Adipose tissue (tissue), 3 donors: ENCODE results near the gene PADI1. TPM values are rescaled to one million over a fixed set of nuclear protein-coding genes. Genes with fewer than 3 reads are reported as not detected.

Experiments
- H3K27ac ChIP-seq: one replicate; pipeline ENCODE4 v1.5.1; 2013; ENCODE audit warnings: low read depth, low read length
- WGBS, 3 donors: extraction: QIAGEN DNeasy Blood & Tissue Kit; methylation state at CpG; one replicate each; pipeline ENCODE4 v1.1.7; 2013; 5-methylcytosine and 5-hydroxymethylcytosine counted together
- polyA plus RNA-seq, 3 donors: library from polyadenylated mRNA; stranded (reverse); fragments of 200-250 nt; gene quantifications; one replicate each; pipeline ENCODE4 v1.2.3, GENCODE V29; 2013
- donor health status: healthy with polysubstance abuse.
- donor health status: Bipolar disorder and iron deficiency.
- donor health status: healthy.

Gene PADI1
- polyA plus RNA-seq, 3 donors: 0.03 to 0.21 TPM; not detected in 1

DNA sequence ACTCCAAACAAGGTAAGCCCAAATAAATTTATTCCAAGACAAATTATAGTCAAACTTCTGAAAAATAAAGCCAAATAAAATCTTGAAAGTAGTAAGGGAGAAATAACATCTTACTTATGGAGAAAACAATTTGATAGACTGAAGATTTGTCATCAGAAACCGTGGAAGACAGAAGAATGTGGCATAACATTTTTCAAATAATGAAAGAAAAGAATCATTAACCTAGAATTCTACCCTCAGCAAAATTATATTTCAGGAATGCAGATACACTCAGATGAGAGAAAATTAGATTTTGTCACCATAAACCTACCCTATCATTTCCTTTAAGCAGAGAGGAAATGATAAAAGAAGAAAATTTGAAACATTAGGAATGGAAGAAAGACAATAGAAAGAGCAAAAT is 27.3 kb upstream of the PADI1 start:
- H3K27ac ChIP-seq: no peak overlapping the region
- WGBS, 3 donors: 28 to 71% (median 69%) methylated on average over 1 of the region's 1 CpG

DNA sequence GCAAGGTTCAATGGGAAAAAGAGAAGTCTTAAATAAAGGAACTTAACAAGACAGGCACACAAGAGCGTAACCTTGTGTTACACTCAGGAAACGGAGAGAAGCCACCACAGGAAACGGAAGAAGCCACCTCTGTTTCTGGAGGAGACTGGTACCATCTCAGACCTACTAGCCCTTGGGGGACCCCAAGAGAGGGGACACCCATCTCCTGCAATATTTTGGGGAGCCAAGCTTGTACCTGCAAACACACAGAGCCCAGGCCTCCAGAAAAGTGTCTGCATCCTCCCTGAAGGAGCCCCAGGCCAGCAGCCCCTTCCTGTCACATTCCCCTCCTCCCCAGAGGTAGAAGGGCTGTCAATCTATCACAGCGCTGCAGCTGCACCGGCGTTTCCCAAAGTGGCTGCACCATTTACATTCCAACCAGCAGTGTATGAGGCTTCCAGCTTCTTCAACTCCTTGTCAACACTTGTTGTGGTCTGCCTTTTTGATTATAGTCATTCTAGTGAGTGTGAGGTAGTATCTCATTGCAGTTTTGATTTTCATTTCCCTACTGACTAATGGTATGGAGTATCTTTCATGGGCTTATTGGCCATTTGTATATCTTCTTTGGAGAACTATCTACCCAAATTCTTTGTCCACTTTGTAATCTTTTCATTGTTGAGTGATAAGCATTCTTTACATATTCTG is 23.0 kb upstream of the PADI1 start:
- 19 to 37% (median 23%) methylated on average over 6 of the region's 6 CpGs for WGBS, 3 donors
- no peak overlapping the region for H3K27ac ChIP-seq

DNA sequence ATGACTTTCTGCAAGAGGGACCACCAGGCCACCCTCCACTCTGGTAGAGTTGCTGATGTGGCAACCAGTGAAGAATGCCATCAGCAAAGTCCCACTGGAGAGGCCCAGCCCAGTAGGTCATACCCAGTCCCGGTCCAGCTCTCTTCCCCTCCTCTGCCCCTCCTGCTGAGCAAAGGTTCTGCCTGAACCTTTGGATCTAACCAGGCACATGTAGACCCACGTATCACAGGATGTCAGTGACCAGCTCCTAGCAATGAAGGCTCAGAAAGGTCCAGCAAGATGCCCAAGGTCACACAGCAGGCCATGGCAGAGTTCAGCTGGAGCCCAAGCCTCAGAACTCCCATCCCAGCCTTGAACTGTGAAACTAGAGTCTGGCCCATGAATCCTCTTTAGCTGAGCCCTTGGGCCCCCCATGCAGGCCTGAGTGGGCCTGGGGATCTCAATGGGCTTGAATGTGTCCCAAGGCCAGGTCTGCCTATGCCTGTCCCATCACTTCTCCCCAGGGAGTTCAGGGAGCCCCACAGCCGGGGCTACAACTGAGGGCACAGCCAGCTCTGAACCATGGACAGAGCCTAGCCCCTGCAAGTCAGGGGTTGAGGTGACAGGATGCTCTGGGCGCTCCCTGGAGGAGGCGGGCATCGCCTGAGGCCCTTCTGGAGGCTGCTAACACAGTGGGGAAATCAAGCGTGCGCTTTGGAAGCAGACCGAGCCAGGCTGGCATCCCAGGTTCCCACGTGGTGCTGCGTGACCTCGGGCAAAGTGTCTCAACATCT is 21.4 kb upstream of the PADI1 start:
- no peak overlapping the region for H3K27ac ChIP-seq
- 78 to 87% (median 82%) methylated on average over 12 of the region's 12 CpGs for WGBS, 3 donors

DNA sequence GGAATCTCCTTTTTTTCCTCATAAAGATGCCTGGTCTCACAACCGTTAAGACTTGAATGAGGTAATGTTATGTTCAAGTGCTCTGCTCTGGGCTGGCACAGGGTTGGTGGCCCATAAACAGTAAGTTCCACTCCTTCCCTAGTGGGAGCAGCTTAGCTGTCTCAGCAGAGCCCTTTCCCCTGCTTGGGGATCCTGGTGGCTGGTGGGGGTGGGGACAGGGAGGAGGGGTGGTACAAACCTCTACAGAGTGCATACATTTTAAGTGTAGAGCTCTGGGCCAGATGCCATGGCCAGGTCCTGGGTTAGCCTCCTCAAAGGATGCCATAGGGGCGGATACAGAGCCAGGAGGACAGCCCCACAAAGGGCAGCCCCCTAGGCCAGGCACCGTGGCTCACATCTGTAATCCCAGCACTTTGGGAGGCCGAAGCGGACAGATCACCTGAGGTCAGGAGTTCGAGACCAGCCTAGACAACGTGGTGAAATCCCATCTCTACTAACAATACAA is 20.7 kb upstream of the PADI1 start:
- H3K27ac ChIP-seq: no peak overlapping the region
- WGBS, 3 donors: 68 to 86% (median 76%) methylated on average over 7 of the region's 7 CpGs

- no peak overlapping the region for H3K27ac ChIP-seq
- 60 to 72% (median 68%) methylated on average over 13 of the region's 13 CpGs for WGBS, 3 donors
These were observed 20.0 kb upstream of the PADI1 start for GRCh38 chr1:17184822-17185484.

- 69 to 87% (median 78%) methylated on average over 3 of the region's 3 CpGs for WGBS, 3 donors
- no peak overlapping the region for H3K27ac ChIP-seq
These were observed 19.5 kb upstream of the PADI1 start for GRCh38 chr1:17185485-17185860.

DNA sequence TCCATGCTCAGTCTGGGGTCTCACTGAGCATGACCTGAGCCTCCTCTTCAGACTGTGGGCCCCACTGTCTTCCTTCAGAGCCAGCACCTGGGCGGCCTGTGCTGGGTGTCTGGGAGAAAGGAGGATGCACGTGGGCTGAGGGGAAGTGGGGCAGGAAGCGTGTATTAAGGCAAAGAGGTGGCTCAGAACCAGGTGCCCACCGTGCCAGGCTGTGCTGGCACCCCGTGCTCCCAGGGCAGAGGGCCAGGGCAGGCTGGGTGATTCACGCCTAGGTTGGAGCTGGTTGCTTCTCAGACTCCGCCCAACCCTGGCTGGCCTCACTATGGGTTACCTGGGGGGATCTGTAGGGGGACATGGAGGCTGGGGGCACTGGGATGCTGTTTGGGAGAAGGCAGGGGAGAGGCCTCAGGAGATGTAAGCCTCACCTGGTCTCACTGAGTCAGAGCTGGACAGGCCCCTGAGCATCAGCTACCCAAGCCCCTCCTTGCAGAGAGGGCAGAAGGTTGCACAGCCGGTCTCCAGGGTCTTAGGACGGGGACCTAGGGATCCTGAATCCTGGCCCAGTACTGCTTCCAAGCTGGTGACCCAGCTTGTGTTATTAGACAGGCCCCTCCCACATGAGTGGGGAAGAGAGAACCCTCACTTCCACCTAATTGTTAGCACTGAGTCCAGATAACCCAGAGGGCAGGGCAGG is 18.6 kb upstream of the PADI1 start:
- H3K27ac ChIP-seq: no peak overlapping the region
- 37 to 69% (median 40%) methylated on average over 7 to 9 of the region's 9 CpGs for WGBS, 3 donors

GRCh38 chr1:17187051-17187450 is 17.9 kb upstream of the PADI1 start:
- WGBS, 3 donors: 58 to 72% (median 65%) methylated on average over 6 of the region's 6 CpGs
- H3K27ac ChIP-seq: no peak overlapping the region

GRCh38 chr1:17188217-17188616 is 16.7 kb upstream of the PADI1 start:
- WGBS, 3 donors: 91 to 95% (median 93%) methylated on average over 2 of the region's 2 CpGs
- H3K27ac ChIP-seq: no peak overlapping the region

DNA sequence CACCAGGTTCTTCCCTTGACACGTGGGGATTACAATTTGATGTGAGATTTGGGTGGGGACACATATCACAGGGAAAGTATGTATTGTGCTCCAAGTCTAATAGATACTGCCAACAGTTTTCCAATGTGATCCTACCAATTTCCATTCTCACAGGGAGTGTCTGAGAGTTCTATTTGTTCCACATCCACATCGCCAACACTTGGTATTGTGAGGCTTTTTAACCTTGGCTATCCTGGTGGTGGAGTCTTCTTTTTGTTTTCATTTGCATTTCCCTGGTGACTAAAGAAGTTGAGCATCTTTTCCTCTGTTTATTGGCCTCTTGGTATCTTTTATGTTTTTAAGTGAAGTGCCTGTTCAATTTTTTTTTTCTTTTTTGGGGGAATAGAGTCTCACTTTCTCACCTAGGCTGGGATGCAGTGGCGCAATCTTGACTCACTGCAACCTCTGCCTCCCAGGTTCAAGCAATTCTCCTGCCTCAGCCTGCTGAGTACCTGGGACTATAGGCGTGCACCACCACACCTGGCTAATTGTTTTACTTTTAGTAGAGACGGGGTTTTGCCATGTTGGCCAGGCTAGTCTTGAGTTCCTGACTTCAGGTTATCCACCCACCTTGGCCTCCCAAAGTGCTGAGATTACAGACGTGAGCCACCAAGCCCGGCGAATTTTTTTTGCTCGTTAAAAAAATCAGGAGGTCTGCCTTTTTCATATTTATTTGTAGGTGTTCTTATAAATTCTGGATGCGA is 15.9 kb upstream of the PADI1 start:
- no peak overlapping the region for H3K27ac ChIP-seq
- 85 to 95% (median 88%) methylated on average over 10 of the region's 10 CpGs for WGBS, 3 donors

DNA sequence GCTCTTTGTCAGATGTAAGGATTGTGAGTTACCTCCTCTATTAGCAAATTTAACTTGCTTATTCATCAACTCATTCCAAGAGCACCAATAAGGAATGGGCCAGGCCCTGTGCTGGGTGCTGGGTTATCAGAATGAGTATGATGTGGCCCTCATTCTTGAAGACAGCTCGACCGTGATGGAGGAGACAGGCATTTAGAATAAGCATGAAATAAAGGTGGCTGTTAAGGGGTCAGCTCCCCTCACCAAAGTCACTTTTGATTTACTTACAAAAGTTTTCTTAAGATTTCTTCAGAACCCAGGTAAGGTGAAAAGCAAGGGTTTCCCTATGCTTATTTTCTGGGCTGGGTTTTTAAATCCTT is 15.3 kb upstream of the PADI1 start:
- no peak overlapping the region for H3K27ac ChIP-seq
- 67 to 90% (median 88%) methylated on average over 2 of the region's 2 CpGs for WGBS, 3 donors

- 70 to 84% (median 83%) methylated on average over 15 of the region's 15 CpGs for WGBS, 3 donors
- no peak overlapping the region for H3K27ac ChIP-seq
These were observed 14.6 kb upstream of the PADI1 start for GRCh38 chr1:17190010-17190995.

- 74 to 82% (median 78%) methylated on average over 4 of the region's 4 CpGs for WGBS, 3 donors
- no peak overlapping the region for H3K27ac ChIP-seq
These were observed 13.0 kb upstream of the PADI1 start for GRCh38 chr1:17191990-17192242.

DNA sequence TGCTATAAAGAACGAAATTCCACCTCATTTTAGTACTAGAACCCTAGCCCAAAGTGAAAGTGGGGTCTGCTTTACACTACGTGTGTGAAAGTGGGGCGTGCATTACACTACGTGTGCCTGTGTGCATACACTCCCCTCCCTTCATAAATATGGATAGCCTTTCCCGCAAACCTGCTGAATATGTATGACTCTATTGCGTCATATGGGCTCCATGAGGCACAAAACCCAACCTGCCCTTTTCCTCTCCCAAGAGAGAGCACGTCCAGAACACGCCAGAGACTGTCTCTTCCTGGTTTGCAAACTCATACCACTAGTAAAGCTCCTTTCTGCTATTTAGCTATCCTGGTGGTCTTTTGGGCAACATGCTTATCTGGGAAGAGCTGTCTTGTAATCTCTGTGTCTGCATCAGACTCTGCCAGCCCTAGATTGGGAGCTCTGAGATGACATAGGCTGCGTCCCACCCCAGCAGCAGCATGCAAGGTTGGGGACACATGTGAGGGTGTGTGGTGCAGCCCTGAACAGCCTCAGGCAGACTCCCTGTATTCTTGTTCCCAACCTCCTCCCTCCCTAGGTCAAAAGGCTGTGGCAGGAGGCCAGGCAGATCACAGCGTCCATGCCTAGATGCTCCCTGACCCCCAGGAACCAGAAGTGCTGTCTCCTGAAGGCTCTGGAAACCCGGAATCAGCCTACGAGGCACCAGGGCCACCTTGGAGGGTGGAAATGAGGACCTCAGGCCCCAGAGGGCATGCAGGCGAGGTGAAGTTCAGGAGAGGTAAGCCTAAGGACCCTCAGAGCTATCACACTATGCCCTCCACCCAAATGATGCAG is 12.3 kb upstream of the PADI1 start:
- no peak overlapping the region for H3K27ac ChIP-seq
- WGBS, 3 donors: 71 to 75% (median 74%) methylated on average over 13 of the region's 13 CpGs

DNA sequence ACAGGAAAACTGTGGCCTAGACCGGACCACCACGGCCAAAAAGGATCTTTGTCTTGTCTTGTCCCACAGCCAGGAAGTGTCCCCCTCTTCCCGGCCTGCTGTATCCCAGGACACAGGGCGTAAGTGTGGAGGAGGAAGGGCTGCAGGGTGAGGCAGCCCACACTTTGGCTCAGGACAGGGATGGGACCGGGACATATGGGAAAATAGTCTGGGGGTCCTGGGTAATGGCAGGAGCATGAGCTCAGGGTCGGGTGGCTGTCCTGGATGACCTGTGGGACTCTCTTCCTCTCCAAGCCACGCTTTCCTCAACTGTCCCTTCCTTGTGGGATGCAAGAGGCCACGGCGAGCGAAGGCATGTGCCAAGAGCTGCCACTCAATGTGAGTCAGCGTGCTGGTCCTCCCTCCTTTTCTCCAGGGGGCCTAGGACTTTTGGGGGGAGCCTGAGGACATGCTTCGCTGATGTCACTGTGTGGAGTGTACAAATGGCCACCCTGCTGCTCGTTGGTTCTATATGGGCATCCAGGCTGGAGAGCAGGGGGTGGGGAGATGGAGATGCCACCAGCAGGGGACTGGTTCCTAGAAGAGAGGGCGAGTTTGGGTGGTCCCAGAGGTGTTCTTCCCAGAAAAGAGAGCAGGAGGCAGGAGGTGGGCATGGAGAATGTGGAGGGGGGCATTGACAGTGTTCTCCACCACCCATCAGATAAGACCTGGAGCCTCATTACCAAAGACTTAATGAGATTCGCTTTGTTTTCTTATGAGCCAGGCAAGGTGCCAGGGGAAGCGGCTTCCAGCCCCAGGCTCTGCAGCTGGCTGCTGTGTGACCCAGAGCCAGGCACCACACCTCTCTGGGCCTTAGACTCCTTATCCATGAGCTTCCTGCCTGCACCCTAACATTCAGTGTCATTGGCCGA is 11.5 kb upstream of the PADI1 start:
- no peak overlapping the region for H3K27ac ChIP-seq
- WGBS, 3 donors: 74 to 78% (median 76%) methylated on average over 17 of the region's 17 CpGs

DNA sequence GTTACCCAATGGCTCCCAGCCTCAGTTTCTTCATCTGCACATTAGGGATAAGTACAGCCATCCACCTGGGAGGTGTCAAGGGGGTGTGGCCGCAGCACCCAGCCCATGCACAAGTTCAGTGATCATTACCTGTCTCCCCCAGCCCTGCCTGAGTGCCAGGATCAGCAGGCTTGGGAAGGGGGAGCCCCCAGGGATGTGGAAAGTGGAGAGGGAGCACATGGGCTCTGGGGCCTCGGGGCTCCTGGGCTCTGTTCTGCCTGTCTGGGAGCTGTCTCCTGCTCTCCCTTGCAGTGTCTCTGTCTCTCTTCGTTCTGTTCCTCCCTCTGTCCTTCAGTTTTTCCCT is 10.8 kb upstream of the PADI1 start:
- 69 to 82% (median 75%) methylated on average over 3 of the region's 3 CpGs for WGBS, 3 donors
- H3K27ac ChIP-seq: no peak overlapping the region
